C4-2B (cell line): Measurements from ENCODE around the gene ATL2.

Experiments used
- CTCF ChIP-seq: fragments of 450-650 bp; conservative IDR thresholded peaks from 2 replicates; pipeline ENCODE4 v1.5.1; 2017; ENCODE audit warnings: mild to moderate bottlenecking
- ZFX ChIP-seq: fragments of 450-650 bp; IDR thresholded peaks from 2 replicates; pipeline ENCODE4 v1.6.1; 2017

DNA sequence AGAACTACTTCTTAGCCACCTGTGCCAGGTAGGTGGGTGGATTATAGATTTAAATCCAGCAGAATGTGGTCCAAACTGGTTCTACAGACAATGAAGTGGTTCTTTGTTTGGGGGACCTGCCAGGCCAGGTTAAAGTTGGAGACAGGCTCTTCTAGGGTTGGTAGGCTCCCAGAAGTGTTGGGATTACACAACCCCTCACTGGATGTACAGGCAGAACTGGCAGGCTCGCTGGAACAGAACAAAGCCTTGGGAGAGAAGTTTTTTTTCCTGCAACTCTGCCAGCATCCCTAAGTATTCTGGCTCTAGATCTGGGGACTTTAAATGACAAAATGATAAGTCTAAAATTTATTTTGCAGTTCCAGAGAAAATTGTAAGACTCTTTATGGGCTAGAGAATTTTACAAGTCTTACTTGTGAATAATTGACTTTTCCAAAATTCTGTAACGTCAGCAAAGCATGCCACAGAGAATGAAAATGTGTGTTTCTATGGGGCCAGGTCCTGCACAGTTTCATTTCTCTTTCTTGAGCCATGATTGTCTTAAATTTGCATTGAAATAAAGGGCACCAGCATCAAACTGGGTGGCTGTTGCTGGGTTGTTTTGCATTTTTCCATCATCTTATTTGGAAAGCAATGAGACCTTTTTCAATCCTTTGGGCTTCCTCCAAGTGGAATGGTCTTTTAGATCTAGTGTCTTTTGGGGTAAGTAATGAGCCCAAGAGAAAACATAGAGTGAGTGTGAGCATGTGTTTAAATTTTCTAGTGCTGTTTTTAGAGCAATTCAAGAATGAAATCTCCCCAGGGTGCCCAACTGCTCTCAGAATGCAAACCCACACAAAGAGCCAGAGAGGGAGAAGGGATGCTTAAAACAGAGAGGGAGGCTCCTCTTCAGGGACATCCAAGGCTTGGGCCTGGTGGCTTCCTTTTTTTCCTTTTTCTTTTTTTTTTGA, 32.4 kb upstream of the ATL2 start:
- TF ChIP-seq CTCF (no peak), ZFX (no peak)
